ENCODE data around the gene CACNA2D3.

Gene CACNA2D3

DNA sequence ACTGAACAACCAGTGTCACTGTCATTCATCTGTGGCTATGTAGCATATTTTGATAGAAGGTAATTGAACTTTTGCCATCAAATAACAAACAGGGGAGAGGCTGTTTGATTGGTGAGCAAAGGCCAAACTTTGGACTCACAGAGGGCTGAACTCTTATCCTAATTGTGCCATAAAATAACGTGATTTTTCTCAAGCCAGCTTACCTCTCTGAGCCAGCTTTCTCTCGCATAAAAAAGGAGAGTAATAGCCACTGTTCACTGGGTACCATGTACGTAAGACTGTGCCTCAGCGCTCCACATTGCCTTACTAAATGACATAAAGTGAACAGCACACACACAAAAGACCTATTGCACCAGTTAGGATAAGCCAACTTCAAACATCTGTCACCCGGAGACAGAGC lies 588.6 kb downstream of the CACNA2D3 start:
- no peak overlapping the region for H3K27ac ChIP-seq
- TF ChIP-seq ZFX (IDR thresholded peaks at IDR 0.05; ENCODE audit: borderline replicate concordance): no peak

DNA sequence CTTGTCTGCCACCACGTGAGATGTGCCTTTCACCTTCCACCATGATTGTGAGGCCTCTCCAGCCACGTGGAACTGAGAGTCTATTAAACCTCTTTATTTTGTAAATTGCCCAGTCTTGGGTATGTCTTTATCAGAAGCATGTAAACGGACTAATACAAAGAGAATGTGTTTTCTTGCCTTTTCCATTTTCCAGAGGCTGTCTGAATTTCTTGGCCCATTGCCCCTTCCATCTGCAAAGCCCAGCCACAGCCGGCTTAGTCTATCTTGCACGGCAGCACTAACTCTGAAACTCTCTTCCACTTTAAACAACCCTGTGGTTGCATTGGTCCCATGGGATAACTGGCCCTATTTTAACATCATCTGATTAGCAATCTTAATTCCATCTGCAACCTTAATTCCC lies 590.2 kb downstream of the CACNA2D3 start:
- H3K27ac ChIP-seq: no peak overlapping the region
- TF ChIP-seq, protein P1, sequence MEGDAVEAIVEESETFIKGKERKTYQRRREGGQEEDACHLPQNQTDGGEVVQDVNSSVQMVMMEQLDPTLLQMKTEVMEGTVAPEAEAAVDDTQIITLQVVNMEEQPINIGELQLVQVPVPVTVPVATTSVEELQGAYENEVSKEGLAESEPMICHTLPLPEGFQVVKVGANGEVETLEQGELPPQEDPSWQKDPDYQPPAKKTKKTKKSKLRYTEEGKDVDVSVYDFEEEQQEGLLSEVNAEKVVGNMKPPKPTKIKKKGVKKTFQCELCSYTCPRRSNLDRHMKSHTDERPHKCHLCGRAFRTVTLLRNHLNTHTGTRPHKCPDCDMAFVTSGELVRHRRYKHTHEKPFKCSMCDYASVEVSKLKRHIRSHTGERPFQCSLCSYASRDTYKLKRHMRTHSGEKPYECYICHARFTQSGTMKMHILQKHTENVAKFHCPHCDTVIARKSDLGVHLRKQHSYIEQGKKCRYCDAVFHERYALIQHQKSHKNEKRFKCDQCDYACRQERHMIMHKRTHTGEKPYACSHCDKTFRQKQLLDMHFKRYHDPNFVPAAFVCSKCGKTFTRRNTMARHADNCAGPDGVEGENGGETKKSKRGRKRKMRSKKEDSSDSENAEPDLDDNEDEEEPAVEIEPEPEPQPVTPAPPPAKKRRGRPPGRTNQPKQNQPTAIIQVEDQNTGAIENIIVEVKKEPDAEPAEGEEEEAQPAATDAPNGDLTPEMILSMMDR (IDR thresholded peaks at IDR 0.05): no peak
- TF ChIP-seq ZFX (IDR thresholded peaks at IDR 0.05; ENCODE audit: borderline replicate concordance): no peak

DNA sequence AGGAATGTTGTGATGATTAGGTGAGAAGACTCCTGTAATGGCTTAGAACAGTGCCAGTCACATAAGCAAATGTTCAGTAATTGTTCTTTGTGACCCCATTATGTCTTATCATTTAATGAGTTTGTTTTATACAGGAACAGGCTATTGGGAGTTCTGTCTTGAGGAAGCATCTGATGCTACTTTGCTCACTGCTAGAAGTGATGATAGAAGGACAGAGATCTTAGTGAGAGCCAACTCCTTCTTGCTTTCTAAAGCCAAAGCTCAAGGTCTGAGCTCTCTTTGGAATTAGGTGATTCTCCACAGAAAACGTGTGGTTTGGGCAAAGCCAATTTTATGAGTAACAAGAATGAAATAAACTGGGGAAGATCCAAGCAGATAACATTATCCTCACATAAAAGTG lies 590.7 kb downstream of the CACNA2D3 start:
- no peak overlapping the region for H3K27ac ChIP-seq
- TF ChIP-seq, protein P1 (IDR thresholded peaks at IDR 0.05): no peak
- TF ChIP-seq ZFX (IDR thresholded peaks at IDR 0.05; ENCODE audit: borderline replicate concordance): no peak

DNA sequence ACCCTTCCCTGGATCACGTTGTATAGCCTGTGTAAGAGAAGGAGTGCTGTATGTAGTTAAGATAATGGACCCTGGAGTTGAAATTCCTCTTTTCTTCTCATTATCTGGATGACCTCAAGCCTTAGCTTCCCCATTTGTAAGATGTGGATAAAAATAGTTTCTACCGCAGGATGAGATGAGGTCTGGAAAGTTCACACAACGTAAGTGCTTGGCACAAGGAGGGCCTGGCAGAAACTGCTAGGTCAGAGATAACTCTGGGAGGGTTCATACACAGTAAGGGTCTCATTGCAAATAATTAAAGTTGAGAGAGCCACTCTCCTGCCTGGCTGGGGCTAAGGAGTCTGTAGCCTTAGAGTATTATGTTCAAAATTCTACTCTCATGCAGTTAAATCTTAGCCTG lies 591.1 kb downstream of the CACNA2D3 start:
- TF ChIP-seq, protein P1 (IDR thresholded peaks at IDR 0.05): no peak
- TF ChIP-seq ZFX (IDR thresholded peaks at IDR 0.05; ENCODE audit: borderline replicate concordance): no peak
- H3K27ac ChIP-seq: no peak overlapping the region

DNA sequence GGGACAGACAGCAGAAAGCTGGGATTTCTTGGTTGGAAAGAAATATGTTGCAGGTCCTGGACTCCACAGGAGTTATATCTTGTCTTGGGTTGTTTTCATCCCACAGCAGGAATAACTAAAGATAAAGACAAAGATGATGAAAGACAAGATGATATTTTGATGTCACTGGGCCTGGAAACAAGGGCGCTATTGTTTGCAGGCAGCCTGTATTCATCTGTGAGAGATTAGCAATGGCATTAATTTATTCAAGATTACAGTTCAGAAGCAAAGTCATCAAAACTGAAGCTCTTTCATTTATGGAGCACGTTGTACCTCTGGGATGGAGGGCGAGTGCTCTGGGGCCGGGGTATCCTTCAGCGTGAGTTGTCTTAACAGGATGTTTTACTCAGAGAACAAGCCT lies 591.7 kb downstream of the CACNA2D3 start:
- TF ChIP-seq ZFX (IDR thresholded peaks at IDR 0.05; ENCODE audit: borderline replicate concordance): no peak
- TF ChIP-seq, protein P1 (IDR thresholded peaks at IDR 0.05): no peak
- H3K27ac ChIP-seq: no peak overlapping the region

DNA sequence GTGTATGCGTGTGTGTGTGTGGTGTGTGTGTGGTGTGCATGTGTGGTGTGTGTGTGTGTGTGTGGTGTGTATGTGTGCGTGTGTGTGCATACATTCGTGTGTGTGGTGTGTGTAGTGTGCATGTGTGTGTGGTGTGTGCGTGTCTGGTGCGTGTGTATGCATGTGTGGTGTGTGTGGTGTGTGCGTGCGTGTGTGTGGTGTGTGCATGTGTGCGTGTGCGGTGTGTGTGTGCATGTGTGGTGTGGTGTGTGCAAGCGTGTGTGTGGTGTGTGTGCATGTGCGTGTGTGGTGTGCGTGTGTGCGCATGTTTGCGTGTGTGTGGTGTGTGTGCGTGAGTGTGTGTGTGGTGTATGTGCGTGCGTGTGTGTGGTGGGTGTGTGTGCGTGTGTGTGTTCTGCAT lies 595.2 kb downstream of the CACNA2D3 start:
- H3K27ac ChIP-seq: no peak overlapping the region
- TF ChIP-seq, protein P1 (IDR thresholded peaks at IDR 0.05): no peak
- no peak for TF ChIP-seq ZFX (IDR thresholded peaks at IDR 0.05; ENCODE audit: borderline replicate concordance)

DNA sequence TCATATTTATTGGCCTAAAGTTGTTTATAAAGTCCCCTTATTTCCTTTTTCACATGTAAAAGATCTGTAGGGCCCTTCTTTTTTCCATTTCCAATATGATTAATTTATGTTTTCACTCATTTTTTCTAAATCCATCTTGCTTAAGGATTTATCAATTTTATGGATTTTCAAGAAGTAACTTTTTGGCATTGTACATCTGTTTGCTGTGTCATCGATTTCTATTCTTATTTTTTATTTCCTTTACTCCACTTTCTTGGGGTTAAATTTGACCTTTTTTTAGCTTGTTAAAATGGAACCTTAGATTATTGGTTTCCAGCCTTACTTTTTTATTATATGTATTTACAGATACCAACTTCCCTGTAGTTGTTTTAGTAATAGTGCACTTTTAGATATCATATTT lies 597.6 kb downstream of the CACNA2D3 start:
- TF ChIP-seq, protein P1 (IDR thresholded peaks at IDR 0.05): no peak
- no peak for TF ChIP-seq ZFX (IDR thresholded peaks at IDR 0.05; ENCODE audit: borderline replicate concordance)
- H3K27ac ChIP-seq: no peak overlapping the region

DNA sequence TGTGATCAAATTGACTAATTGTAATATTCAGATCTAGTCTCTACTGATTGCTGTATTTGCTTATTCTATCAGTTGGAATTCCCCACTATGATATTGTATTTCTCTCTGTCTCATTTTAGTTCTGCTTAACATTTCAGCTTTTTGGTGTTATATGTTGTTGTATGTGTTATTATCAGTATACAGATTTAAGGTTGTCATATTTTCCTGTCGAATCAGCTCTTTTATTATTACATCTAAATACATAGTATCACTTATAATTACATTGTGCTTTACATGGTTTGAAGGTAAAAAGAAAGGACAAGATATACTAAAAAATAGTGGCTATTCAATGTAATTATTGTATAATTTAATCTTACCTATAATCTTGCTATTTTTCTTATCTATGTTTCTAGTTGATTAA lies 598.3 kb downstream of the CACNA2D3 start:
- no peak overlapping the region for H3K27ac ChIP-seq
- TF ChIP-seq ZFX (IDR thresholded peaks at IDR 0.05; ENCODE audit: borderline replicate concordance): no peak
- TF ChIP-seq, protein P1 (IDR thresholded peaks at IDR 0.05): no peak
